PC-9 (cell line): Measurements from ENCODE around the gene TRIM7. TPM values are rescaled to one million over a fixed set of nuclear protein-coding genes. Genes with fewer than 3 reads are reported as not detected.

Source experiments
- BruUV-seq: library from RNA; stranded (reverse); fragments of 400-500 nt; replicated peaks from 2 replicates; lab custom pipeline; 2021; lab: Mats Ljungman, UMichigan
- CTCF ChIA-PET: fragments of 300-600 bp; sonication (Branson Sonifier 250); formaldehyde crosslinking; loops from one replicate; lab custom pipeline; 2022; ENCODE audit warnings: antibody characterized with exemption; lab: Charles Lee
- POLR2A ChIA-PET: fragments of 300-600 bp; sonication (Branson Sonifier 250); formaldehyde crosslinking; loops from one replicate; lab custom pipeline; 2022; ENCODE audit warnings: antibody characterized with exemption; ENCODE audit not compliant: unreplicated experiment; lab: Charles Lee
- DNase-seq, 2 experiments: peaks; one replicate each; pipeline versions ENCODE4 v3.0.0 to v3.0.0-alpha.2; 2015 to 2022; ENCODE audit warnings: mixed read lengths in 1 of 2
- H2AFZ ChIP-seq: fragments of 200-600 bp; sonication (generic); 2 replicates; pipeline ENCODE4 v1.8.1; 2017; ENCODE audit warnings: antibody characterized with exemption
- H3F3A ChIP-seq: fragments of 200-600 bp; sonication (generic); 2 replicates; pipeline ENCODE4 v1.8.1; 2017; ENCODE audit warnings: antibody characterized with exemption, mild to moderate bottlenecking, low read depth; ENCODE audit not compliant: insufficient read depth
- H3K27ac ChIP-seq: fragments of 200-600 bp; sonication (generic); 2 replicates; pipeline ENCODE4 v1.6.1; 2016; ENCODE audit warnings: mixed run types
- H3K27me3 ChIP-seq: fragments of 200-600 bp; sonication (generic); 2 replicates; pipeline ENCODE4 v1.6.1; 2016; ENCODE audit warnings: low read depth, mixed run types; ENCODE audit not compliant: insufficient read depth
- H3K36me3 ChIP-seq: fragments of 200-600 bp; sonication (generic); 2 replicates; pipeline ENCODE4 v1.6.1; 2016; ENCODE audit warnings: low read depth, mixed run types
- H3K4me1 ChIP-seq: fragments of 200-600 bp; sonication (generic); replicated peaks from 2 replicates; pipeline ENCODE4 v1.6.1; 2016; ENCODE audit warnings: mixed run types; ENCODE audit not compliant: insufficient read depth
- H3K4me2 ChIP-seq: fragments of 200-600 bp; sonication (generic); 2 replicates; pipeline ENCODE4 v1.6.1; 2017; ENCODE audit warnings: mixed run types
- H3K4me3 ChIP-seq: fragments of 200-600 bp; sonication (generic); 2 replicates; pipeline ENCODE4 v1.6.1; 2016; ENCODE audit warnings: mixed run types
- H3K79me2 ChIP-seq: fragments of 200-600 bp; sonication (generic); 2 replicates; pipeline ENCODE4 v1.6.1; 2017; ENCODE audit warnings: low read depth, mixed run types
- H3K9me2 ChIP-seq: fragments of 200-600 bp; sonication (generic); 2 replicates; pipeline ENCODE4 v1.8.1; 2017; ENCODE audit warnings: mild to moderate bottlenecking; ENCODE audit not compliant: insufficient read depth
- H3K9me3 ChIP-seq: fragments of 200-600 bp; sonication (generic); 2 replicates; pipeline ENCODE4 v1.8.1; 2016; ENCODE audit warnings: low read depth; ENCODE audit not compliant: insufficient read depth
- H4K20me1 ChIP-seq: fragments of 200-600 bp; sonication (generic); 2 replicates; pipeline ENCODE4 v1.8.1; 2017; ENCODE audit not compliant: insufficient read depth
- CTCF ChIP-seq: fragments of 200-600 bp; sonication (generic); conservative IDR thresholded peaks from 2 replicates; pipeline ENCODE4 v1.6.1; 2017; ENCODE audit warnings: mixed run types, antibody characterized with exemption, mild to moderate bottlenecking, moderate library complexity
- EZH2 ChIP-seq: fragments of 200-600 bp; sonication (generic); IDR thresholded peaks from 2 replicates; pipeline ENCODE4 v1.8.0; 2017; ENCODE audit warnings: antibody characterized with exemption, low read depth
- intact Hi-C: fragments of 100-400 bp; cut with micrococcal nuclease; formaldehyde crosslinking; loops from one replicate; pipeline ENCODE4 v1.10.0; 2022; ENCODE audit not compliant: unreplicated experiment
- total RNA-seq: library from RNA; stranded (reverse); gene quantifications from 2 replicates; pipeline ENCODE4 v1.2.3, GENCODE V29; 2021

The TRIM7 gene
- total RNA-seq, 1 experiment from 2014 or later, result 9.2 TPM

- peaks cover 44% of the 10 kb centered on the region for H3K4me1 ChIP-seq
- H2AFZ ChIP-seq, result peak overlapping the region; percentile 85
- ChIA-PET CTCF (no interaction called here), POLR2A (interaction anchor here (0.6 kb wide), 1 partner anchor 11 kb away, joined by 5 read pairs; no protein-coding TSS in a partner anchor)
- H3K4me2 ChIP-seq, result peak overlapping the region; percentile 100
- TF ChIP-seq EZH2 (no peak), CTCF (no peak)
- H3K36me3 ChIP-seq, result peaks cover 32% of the 10 kb centered on the region
- H3K27ac ChIP-seq, result peak overlapping the region; percentile 97
- H3K9me3 ChIP-seq, result no peaks in the 10 kb centered on the region
- no TSS peak for BruUV-seq
- peak overlapping the region; percentile 95 for H3K4me3 ChIP-seq
- no peaks in the 10 kb centered on the region for H3K9me2 ChIP-seq
- H3F3A ChIP-seq, result peaks cover 49% of the 10 kb centered on the region
- peaks cover 54% of the 10 kb centered on the region for H4K20me1 ChIP-seq
- peaks cover 90% of the 10 kb centered on the region for H3K79me2 ChIP-seq
- intact Hi-C loops, result loop anchor here (2.0 kb wide), 1 partner anchor 14 kb away; the partner anchor contains the start of gene TRIM52
- peak; percentile 76 to 93 for DNase-seq
- H3K27me3 ChIP-seq, result no peaks in the 10 kb centered on the region
Observed at GRCh38 chr5:181246276-181247049, 41.5 kb upstream of the TRIM7 start.

GRCh38 chr5:181245427-181246275 is 40.7 kb upstream of the TRIM7 start:
- peaks cover 90% of the 10 kb centered on the region for H3K79me2 ChIP-seq
- DNase-seq, result no peak
- H3K4me2 ChIP-seq, result peak overlapping the region; percentile 100
- TF ChIP-seq CTCF (no peak), EZH2 (no peak)
- H3K36me3 ChIP-seq, result peaks cover 37% of the 10 kb centered on the region
- H3K4me1 ChIP-seq, result peaks cover 48% of the 10 kb centered on the region
- no peaks in the 10 kb centered on the region for H3K27me3 ChIP-seq
- POLR2A ChIA-PET, result interaction anchor here (0.6 kb wide), 1 partner anchor 12 kb away, joined by 10 read pairs; no protein-coding TSS in a partner anchor
- peak overlapping the region; percentile 95 for H3K4me3 ChIP-seq
- H3K9me3 ChIP-seq, result no peaks in the 10 kb centered on the region
- H3F3A ChIP-seq, result peaks cover 57% of the 10 kb centered on the region
- intact Hi-C loops, result loop anchor here (2.0 kb wide), 2 partner anchors 15 to 435 kb away; partner anchors contain the start of gene TRIM52
- peak overlapping the region; percentile 85 for H2AFZ ChIP-seq
- H4K20me1 ChIP-seq, result peaks cover 56% of the 10 kb centered on the region
- H3K27ac ChIP-seq, result peak overlapping the region; percentile 97
- CTCF ChIA-PET, result no interaction called here
- H3K9me2 ChIP-seq, result no peaks in the 10 kb centered on the region
- BruUV-seq, result no TSS peak
